ENCODE measurements around the gene FAM234A.

Gene FAM234A

GRCh38 chr16:314351-314750 lies 79.7 kb downstream of the FAM234A start:
- H3K36me3 ChIP-seq (ENCODE audit: low read depth) = peaks cover 34% of the 10 kb centered on the region
- no peaks in the 10 kb centered on the region for H3K9me3 ChIP-seq (ENCODE audit: severe bottlenecking)
- no peak overlapping the region for H3K4me3 ChIP-seq (ENCODE audit: severe bottlenecking)
- no peaks in the 10 kb centered on the region for H3K27me3 ChIP-seq (ENCODE audit: insufficient read depth, poor library complexity, severe bottlenecking)
- TF ChIP-seq CTCF (IDR thresholded peaks at IDR 0.05; ENCODE audit: poor library complexity, severe bottlenecking) = no peak
- H3K4me1 ChIP-seq (ENCODE audit: insufficient read depth, poor library complexity, severe bottlenecking) = no peaks in the 10 kb centered on the region
- no peak overlapping the region for H3K27ac ChIP-seq (ENCODE audit: poor library complexity, severe bottlenecking)
- no peak for DNase-seq (ENCODE audit: low spot score)
- no peak for ATAC-seq (ENCODE audit: low read depth)

GRCh38 chr16:314795-315299 lies 80.2 kb downstream of the FAM234A start:
- Histone ChIP-seq H3K27me3 (ENCODE audit: insufficient read depth, poor library complexity, severe bottlenecking) (no peaks in the 10 kb centered on the region), H3K36me3 (ENCODE audit: low read depth) (peaks cover 32% of the 10 kb centered on the region), H3K4me3 (ENCODE audit: severe bottlenecking) (no peak overlapping the region), H3K9me3 (ENCODE audit: severe bottlenecking) (no peaks in the 10 kb centered on the region), H3K27ac (ENCODE audit: poor library complexity, severe bottlenecking) (no peak overlapping the region), H3K4me1 (ENCODE audit: insufficient read depth, poor library complexity, severe bottlenecking) (no peaks in the 10 kb centered on the region)
- DNase-seq (ENCODE audit: low spot score) (no peak), ATAC-seq (ENCODE audit: low read depth) (no peak)
- TF ChIP-seq CTCF (IDR thresholded peaks at IDR 0.05; ENCODE audit: poor library complexity, severe bottlenecking) = no peak
